ENCODE measurements around the gene APOBEC3A.
"Not testable (repeated sequence)": the region's sequence is repeated elsewhere in the genome, so short reads cannot be mapped to it uniquely, and the experiment has no call there.

The APOBEC3A gene

GRCh38 chr22:38981992-38982927, 24.9 kb downstream of the APOBEC3A start, which contains the start of gene APOBEC3B:
TSS of gene APOBEC3B (plus strand) at chr22:38982347. CDS start at chr22:38982454, 107 bp downstream.
- Histone ChIP-seq H3K79me2 (ENCODE audit: insufficient read depth, low read length) (no peaks in the 10 kb centered on the region), H4K20me1 (ENCODE audit: insufficient read depth, low read length) (no peaks in the 10 kb centered on the region), H3K4me3 (ENCODE audit: low read depth in 1 of 2, low read length in 2 of 2) (no peak within 1 kb of the TSS), H3K27me3 (ENCODE audit: insufficient read depth, low read length, poor library complexity) (no peaks in the 10 kb centered on the region), H3K4me1 (ENCODE audit: insufficient read depth, low read length) (peaks cover 5% of the 10 kb centered on the region; the same call in 1 of the 2 replicates), H3K4me2 (ENCODE audit: insufficient read depth, low read length) (no peak within 1 kb of the TSS), H3K27ac (ENCODE audit: low read length) (no peak within 1 kb of the TSS), H3K9ac (ENCODE audit: low read depth, low read length) (0 out of 2 replicates have a peak within 1 kb of the TSS, but pooled peaks have one; percentile 15), H3K36me3 (ENCODE audit: insufficient read depth, low read length) (no peaks in the 10 kb centered on the region), H3K9me3 (ENCODE audit: insufficient read depth, low read length, severe bottlenecking) (no peaks in the 10 kb centered on the region), H2AFZ (ENCODE audit: low read depth, low read length) (no peak within 1 kb of the TSS; the same call in 1 of the 2 replicates)
- peak; percentile 60 for ATAC-seq (ENCODE audit: insufficient read depth, low read depth)
- peak; percentile 32 for DNase-seq
- TF ChIP-seq, protein P1, sequence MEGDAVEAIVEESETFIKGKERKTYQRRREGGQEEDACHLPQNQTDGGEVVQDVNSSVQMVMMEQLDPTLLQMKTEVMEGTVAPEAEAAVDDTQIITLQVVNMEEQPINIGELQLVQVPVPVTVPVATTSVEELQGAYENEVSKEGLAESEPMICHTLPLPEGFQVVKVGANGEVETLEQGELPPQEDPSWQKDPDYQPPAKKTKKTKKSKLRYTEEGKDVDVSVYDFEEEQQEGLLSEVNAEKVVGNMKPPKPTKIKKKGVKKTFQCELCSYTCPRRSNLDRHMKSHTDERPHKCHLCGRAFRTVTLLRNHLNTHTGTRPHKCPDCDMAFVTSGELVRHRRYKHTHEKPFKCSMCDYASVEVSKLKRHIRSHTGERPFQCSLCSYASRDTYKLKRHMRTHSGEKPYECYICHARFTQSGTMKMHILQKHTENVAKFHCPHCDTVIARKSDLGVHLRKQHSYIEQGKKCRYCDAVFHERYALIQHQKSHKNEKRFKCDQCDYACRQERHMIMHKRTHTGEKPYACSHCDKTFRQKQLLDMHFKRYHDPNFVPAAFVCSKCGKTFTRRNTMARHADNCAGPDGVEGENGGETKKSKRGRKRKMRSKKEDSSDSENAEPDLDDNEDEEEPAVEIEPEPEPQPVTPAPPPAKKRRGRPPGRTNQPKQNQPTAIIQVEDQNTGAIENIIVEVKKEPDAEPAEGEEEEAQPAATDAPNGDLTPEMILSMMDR (IDR thresholded peaks at IDR 0.05; ENCODE audit: borderline replicate concordance, extremely low read depth, low read length, poor library complexity, severe bottlenecking), result no peak
- no peak for TF ChIP-seq EZH2 (IDR thresholded peaks at IDR 0.05; ENCODE audit: borderline replicate concordance, low read depth, low read length, severe bottlenecking)

DNA sequence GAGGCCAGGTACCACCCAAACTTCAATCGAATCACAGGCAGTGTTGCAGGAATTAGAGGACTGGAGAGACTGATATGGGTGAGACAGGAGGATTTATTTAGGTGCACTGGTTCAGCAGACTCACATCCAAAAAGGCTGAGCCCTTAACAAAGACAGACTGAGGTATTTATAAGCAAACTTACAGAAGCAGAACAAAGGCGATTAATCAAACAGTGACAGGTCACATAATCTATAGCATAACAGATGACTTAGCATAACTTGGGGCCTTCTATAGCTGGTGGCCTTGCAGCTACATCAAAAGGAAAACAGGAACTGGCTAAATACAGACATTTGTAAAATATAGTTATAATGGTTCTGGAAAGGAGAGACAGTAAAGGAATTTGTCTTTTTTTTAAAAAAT, 26.8 kb downstream of the APOBEC3A start:
- no peak overlapping the region for H3K4me3 ChIP-seq (ENCODE audit: low read depth in 1 of 2, low read length in 2 of 2)

GRCh38 chr22:38984784-38985757, 27.7 kb downstream of the APOBEC3A start:
- not testable (repeated sequence) for DNase-seq; H4K20me1 ChIP-seq (ENCODE audit: insufficient read depth, low read length); H3K9me3 ChIP-seq (ENCODE audit: insufficient read depth, low read length, severe bottlenecking); ATAC-seq (ENCODE audit: insufficient read depth, low read depth); H3K4me2 ChIP-seq (ENCODE audit: insufficient read depth, low read length); H3K27me3 ChIP-seq (ENCODE audit: insufficient read depth, low read length, poor library complexity); H2AFZ ChIP-seq (ENCODE audit: low read depth, low read length); H3K27ac ChIP-seq (ENCODE audit: low read length); H3K79me2 ChIP-seq (ENCODE audit: insufficient read depth, low read length); H3K9ac ChIP-seq (ENCODE audit: low read depth, low read length); H3K4me1 ChIP-seq (ENCODE audit: insufficient read depth, low read length); H3K36me3 ChIP-seq (ENCODE audit: insufficient read depth, low read length); H3K4me3 ChIP-seq (ENCODE audit: low read depth in 1 of 2, low read length in 2 of 2)

More for the DNA sequence above, 26.8 kb downstream of the APOBEC3A start:
- Histone ChIP-seq H3K4me2 (ENCODE audit: insufficient read depth, low read length) (no peak overlapping the region), H2AFZ (ENCODE audit: low read depth, low read length) (no peak overlapping the region), H3K27me3 (ENCODE audit: insufficient read depth, low read length, poor library complexity) (no peaks in the 10 kb centered on the region), H3K79me2 (ENCODE audit: insufficient read depth, low read length) (no peaks in the 10 kb centered on the region), H3K9me3 (ENCODE audit: insufficient read depth, low read length, severe bottlenecking) (no peaks in the 10 kb centered on the region), H3K27ac (ENCODE audit: low read length) (no peak overlapping the region), H3K4me1 (ENCODE audit: insufficient read depth, low read length) (peaks cover 5% of the 10 kb centered on the region; the same call in 1 of the 2 replicates), H3K36me3 (ENCODE audit: insufficient read depth, low read length) (no peaks in the 10 kb centered on the region), H4K20me1 (ENCODE audit: insufficient read depth, low read length) (no peaks in the 10 kb centered on the region), H3K9ac (ENCODE audit: low read depth, low read length) (no peak overlapping the region)
- TF ChIP-seq, protein P1 (IDR thresholded peaks at IDR 0.05; ENCODE audit: borderline replicate concordance, extremely low read depth, low read length, poor library complexity, severe bottlenecking), result no peak
- no peak for TF ChIP-seq EZH2 (IDR thresholded peaks at IDR 0.05; ENCODE audit: borderline replicate concordance, low read depth, low read length, severe bottlenecking)
- no peak for DNase-seq
- ATAC-seq (ENCODE audit: insufficient read depth, low read depth), result no peak

Data from DND-41 (cell line).